GM21825 (cell line): ENCODE data around the gene C1QL1.
A peak's percentile ranks its signal among the peaks of the same experiment; 100 is the strongest.

Experiments
- ATAC-seq: cut with Tn5 transposase; IDR thresholded peaks from one replicate; pipeline ENCODE4 v1.9.1; 2021; ENCODE audit warnings: mild to moderate bottlenecking, moderate library complexity; ENCODE audit not compliant: unreplicated experiment

Gene C1QL1

DNA sequence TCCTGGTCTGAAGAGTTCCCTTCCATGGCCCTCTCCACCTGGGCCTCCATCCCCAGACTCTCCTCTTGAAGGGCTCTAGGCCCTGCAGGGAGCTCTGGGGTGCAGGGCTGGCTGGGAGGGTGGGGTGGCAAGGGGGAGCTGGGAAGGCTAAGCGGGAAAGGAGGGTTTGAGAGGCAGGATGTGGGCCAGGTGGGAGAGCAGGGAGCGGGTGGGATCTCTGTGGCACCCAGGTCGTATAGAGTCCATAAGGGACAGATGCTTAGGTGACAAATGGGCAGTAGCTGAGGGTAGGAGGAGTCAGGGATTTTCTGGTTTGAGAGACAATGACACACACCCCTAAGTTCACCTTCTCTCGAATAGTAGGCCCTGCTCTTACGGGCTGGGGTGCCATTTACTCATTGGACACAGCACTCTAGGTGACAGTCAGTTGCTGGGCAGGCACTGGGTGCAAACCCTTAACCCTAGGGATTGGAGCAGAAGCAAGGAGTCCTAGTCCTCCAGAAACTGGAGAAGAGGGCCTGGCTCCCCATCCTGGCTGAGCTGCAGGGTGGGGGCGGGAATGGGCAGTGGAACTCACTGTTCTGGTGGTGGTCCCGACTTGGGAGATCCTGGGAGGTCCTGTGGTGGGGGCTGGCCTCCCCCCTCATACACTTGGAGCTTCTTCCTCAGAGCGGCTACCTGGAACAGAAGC is 35.9 kb downstream of the C1QL1 start:
- ATAC-seq = no peak

DNA sequence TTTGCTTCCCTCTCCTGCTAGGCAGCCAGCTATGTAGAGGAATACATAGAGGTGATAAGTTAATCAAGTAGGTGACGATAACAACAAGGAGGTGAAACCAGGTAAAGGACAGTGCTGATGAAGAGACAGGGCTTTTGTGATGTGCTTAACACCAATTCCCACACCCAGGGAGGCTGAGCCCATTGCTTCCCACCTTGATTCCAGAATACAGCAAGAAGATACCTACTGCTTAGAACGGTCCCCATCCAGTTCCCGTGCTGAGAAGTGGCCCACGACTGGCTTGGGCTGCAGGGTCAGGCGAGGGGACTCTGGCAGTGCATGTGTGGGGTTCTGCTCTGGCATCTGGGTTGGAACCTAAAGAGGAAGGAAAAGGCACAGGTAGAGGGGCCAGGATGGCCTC is 36.7 kb downstream of the C1QL1 start:
- no peak for ATAC-seq

- no peak for ATAC-seq
Measured at GRCh38 chr17:44930667-44931066, 37.4 kb downstream of the C1QL1 start.

DNA sequence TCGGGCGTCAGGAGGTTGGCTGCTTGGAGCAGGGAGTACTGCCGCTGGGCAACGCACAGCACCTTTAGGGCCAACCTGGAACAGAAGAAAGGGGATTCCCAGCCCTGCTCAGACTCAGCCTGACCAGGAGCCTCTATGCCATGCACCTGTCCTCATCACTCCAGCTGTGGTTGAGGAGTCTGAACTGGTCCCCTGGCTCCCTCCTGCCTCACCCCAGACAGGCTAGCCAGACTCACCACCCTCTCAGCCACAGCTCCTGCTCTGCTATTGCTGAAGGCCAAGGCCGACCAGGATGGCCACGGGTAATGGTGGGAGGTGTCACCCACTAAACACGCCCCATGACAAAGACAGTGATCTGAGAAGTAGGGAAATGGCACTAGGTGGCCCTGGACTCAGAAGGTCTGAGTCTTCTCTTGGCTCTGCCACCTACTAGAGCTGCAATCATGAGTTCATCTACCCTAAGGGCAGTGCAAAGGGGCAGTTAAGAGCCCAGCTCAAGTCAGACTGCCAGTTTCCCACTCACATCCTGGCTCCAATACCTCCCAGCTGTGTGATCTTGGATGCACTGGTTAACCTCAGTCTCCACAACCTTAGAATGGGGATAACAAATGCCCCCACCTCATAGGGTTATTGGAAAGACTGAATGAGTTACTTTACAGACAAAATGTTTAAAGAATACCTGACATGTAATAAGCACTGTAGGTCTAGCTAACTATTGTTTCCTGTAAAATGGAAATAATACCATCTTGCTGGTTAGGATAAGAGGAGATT is 39.0 kb downstream of the C1QL1 start:
- ATAC-seq = no peak

GRCh38 chr17:44928136-44928535 is 40.0 kb downstream of the C1QL1 start:
- no peak for ATAC-seq

DNA sequence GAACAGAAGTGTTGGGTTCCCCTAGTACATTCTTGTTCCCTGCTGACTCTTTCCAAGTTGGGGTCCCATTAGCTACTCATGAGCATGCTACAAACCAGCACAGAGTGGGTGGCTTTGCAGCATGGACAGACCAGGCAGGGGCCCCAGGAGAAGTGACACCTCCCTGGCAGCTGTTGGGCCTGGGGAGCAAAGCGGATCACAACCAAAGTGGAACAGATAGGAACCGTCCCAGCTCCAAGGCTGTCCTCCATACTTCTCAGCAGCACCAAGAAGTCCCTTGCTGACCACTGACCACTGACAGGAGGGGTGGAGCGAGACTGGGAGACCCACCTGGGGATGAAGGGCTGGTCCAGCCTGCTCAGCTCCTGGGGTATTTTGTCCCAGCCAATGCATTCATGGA is 40.4 kb downstream of the C1QL1 start:
- ATAC-seq = no peak

GRCh38 chr17:44926821-44927525 is 41.1 kb downstream of the C1QL1 start:
- ATAC-seq = no peak

- no peak for ATAC-seq
Measured at GRCh38 chr17:44925731-44926697, 42.1 kb downstream of the C1QL1 start.

DNA sequence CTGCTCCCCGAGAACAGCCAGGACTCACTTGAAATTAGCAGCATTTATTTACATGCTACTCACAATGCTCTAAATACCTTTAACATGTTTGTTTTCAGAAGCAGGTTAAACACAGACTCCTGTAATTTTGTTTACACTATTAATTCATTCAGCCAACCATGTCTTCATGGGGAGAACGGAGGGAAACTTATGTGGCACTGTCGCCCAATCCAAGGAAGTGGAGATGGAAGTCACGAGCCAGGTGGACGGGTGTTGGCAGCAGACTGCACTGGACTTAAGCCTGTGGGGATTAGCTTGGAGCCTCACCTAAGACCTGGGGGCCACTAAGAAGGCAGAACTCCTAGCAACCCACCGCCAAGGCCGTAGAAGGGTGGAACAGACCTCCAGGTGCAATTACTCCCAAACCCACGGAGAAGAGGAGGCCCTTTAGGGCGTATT is 44.0 kb downstream of the C1QL1 start:
- ATAC-seq = no peak

GRCh38 chr17:44922746-44923470 is 45.2 kb downstream of the C1QL1 start:
- ATAC-seq = no peak

DNA sequence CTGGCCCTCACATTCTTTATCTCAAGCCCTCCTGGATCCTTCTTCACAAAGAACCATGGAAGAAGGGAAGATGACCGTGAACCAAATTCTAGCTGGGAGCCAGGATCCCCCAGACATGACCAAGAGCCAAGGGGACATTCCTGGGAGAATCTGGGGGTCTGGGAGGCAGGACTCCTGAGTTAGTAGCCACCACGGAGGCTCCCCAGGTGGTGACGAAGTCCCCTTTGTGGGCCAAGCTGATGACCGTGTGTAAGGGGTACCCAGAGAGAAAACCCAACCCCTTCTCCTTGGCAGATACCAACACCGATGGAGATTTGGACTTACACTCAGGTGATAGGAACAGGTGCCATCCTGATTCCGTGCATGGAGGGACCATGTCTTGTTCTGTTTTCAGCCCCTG is 46.0 kb downstream of the C1QL1 start:
- ATAC-seq = no peak

DNA sequence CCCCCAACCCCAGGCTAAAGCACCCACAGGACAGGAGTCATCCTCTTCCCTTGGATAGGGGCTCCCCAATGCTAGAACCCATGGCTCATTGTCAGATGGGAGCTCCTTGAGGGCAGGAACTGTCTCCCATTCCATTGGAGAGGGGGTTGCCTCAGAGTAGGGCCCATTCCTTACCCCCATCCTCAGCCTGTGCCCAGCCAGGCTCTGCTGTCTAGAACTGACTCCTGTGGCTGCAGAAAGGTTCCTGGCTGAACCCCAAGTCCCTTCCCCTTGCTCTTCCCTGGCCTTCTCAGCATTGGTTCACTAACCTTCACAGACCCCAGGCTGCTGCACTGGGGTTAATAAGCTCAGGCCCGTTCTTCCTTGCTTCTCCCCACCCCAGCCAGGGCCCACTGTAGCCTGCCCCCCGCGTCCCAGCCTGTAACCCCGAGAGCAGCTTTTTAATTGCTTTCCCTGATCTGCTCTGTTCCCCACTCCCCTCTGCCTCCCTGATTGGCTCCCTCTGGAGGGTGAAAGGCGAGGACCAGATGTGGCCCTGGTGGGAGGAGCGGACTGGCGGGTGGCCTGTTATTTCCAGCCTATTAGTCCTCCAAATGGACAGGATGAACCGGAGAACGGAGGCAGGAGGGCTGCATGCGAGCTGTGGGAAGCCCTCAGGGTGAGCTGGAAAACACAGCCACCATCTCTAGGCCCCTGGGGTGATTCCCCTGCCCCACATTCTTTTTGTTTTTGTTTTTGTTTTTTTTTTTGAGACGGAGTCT is 46.8 kb downstream of the C1QL1 start:
- no peak for ATAC-seq

DNA sequence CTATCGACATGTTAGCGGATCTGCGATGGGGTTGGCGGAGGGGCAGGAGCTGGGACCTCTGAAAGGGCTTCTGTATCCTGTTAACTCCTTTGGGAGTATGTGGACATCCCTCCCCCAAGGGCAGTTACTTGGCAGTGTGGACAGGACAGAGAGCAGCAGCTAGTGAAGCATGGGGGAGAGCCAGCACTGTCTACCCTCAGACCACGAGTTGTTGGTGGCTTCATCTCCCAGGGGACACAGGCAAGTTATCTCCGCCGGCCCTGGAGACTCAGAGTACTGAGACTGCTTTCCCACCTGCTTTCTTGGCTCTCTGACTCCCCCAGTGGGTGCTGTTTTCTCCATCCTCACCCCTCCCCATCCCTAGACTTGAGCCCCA is 47.5 kb downstream of the C1QL1 start:
- ATAC-seq = no peak

- peak; percentile 79 for ATAC-seq
Measured at GRCh38 chr17:44919885-44920564, 48.1 kb downstream of the C1QL1 start.

DNA sequence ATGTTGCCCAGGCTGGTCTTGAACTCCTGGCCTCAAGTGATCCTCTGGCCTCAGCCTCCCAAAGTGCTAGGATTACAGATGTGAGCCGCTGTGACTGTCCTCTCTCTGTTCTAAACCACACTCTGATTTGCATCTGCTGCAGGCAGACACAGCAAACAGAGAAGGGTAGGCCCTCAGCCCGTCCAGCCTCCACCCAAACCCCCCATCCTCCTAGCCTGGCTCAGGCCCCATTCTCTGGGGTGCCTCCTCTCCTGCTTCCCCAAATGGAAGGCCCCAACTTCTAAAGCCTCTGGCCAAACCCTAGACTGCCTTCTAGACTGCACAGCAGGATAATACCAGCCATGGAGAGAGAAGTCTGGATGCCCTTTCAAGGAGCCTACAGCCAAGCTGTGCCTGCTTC is 48.7 kb downstream of the C1QL1 start:
- ATAC-seq = no peak

DNA sequence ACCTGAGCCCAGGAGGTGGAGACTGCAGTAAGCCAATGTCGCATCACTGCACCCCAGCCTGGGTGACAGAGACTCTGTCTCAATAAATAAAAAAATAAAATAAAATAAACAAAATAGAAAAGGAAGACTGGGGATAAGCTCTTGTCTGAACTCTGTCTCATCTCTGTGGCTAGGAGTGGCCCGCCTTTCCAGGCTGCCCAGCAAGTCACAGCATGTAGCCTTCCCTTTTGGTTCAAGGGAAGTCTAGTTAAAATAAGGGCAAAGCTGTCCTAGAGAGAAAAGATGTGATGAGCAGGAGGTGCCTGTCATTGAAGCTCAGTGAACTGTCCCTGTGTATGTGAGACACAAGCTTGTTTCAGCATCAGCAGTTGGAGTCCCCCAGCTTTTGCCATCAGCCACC is 50.1 kb downstream of the C1QL1 start:
- ATAC-seq = no peak

DNA sequence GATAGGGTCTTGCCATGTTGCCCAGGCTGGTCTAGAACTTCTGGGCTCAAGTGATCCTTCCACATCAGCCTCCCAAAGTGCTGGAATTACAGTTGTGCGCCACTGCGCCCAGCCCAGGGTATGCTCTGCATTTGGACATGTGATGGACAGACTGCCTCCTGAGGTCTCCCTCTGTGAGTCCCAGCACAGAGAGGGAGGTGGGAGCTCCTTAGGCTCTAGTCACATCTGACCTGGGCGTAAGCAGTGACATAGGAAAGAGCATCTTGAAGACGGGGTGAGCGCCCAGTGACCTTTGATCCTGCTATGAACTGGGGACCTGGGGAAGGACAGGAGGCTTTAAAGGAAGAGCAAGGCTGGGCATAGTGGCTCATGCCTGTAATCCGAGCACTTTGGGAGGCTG is 50.6 kb downstream of the C1QL1 start:
- ATAC-seq = no peak

DNA sequence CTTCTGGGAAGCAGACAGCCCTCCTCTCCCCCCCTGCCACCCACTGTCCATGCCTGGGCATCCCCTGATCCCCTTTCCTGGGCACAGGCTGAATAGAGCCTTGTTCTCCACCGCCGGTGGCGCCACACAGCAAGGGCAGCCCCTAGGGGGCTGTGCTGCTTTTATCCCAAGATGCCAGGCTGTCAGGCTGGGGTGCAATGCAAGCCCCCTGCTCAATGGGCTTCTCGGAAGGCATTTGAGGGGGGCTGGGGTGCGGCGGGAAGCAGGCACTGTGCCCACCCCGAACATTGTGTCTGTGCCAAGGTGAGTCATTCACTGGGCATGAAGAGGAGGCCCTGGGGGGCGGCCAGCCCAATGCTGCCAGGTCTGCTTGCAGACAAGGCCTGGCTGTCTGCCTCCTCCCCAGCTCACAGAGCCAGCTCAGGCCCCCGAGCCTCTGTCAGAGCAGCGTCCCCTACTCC is 51.3 kb downstream of the C1QL1 start:
- ATAC-seq = no peak
